Progenitor cell of endocrine pancreas (in vitro differentiated cells): ENCODE measurements around the gene ARHGAP15. TPM values are rescaled to one million over a fixed set of nuclear protein-coding genes. Genes with fewer than 3 reads are reported as not detected.

Experiments used
- DNase-seq: peaks from one replicate; pipeline ENCODE4 v3.0.0; 2021; ENCODE audit warnings: low spot score; ENCODE audit not compliant: unreplicated experiment
- H3K27ac Mint-ChIP-seq: 2 replicates; pipeline ENCODE4 v1.8.0; 2021; ENCODE audit warnings: mild to moderate bottlenecking, moderate library complexity, mixed read lengths
- H3K27me3 Mint-ChIP-seq: 2 replicates; pipeline ENCODE4 v1.8.0; 2021; ENCODE audit warnings: mixed read lengths
- H3K36me3 Mint-ChIP-seq: 2 replicates; pipeline ENCODE4 v1.8.0; 2022; ENCODE audit warnings: mixed read lengths; ENCODE audit not compliant: insufficient read depth
- H3K4me1 Mint-ChIP-seq: 2 replicates; pipeline ENCODE4 v1.8.0; 2021; ENCODE audit warnings: low read depth, mixed read lengths
- H3K4me3 Mint-ChIP-seq: 2 replicates; pipeline ENCODE4 v1.8.0; 2021; ENCODE audit warnings: low read depth, mild to moderate bottlenecking, moderate library complexity, mixed read lengths
- H3K9me3 Mint-ChIP-seq: 2 replicates; pipeline ENCODE4 v1.8.0; 2021; ENCODE audit warnings: low read depth, mixed read lengths
- total RNA-seq: library from RNA; stranded (reverse); gene quantifications from 2 replicates; pipeline ENCODE4 v1.2.1, GENCODE V29; 2021
- TF ChIP-seq, protein P1 (sequence below): fragments of 200-600 bp; sonication (generic); IDR thresholded peaks from one replicate; pipeline ENCODE4 v1.5.0; 2021; ENCODE audit warnings: antibody characterized with exemption, mild to moderate bottlenecking; ENCODE audit not compliant: unreplicated experiment

The ARHGAP15 gene
- total RNA-seq, 1 donor from 2014 or later = not detected

DNA sequence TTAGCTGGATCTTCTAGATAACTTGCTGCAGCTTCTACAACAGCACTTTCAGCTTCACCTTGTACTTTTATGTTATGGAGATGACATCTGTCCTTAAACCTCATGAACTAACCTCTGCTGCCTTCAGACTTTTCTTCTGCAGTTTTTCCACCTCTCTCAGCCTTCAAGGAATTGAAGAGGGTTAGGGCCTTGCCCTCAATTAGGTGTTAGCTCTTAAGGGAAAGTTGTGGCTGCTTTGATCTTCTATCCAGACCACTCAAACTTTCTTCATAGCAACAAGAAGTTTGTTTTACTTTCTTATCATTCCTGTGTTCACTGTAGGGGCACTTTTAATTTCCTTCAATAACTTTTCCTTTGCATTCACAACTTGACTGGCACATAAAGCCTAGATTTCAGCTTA lies 52.3 kb downstream of the ARHGAP15 start:
- H3K27ac Mint-ChIP-seq = no peak overlapping the region
- no peaks in the 10 kb centered on the region for H3K4me1 Mint-ChIP-seq
- peaks cover 8% of the 10 kb centered on the region for H3K9me3 Mint-ChIP-seq
- H3K36me3 Mint-ChIP-seq = peaks cover 3% of the 10 kb centered on the region
- DNase-seq = no peak
- TF ChIP-seq, protein P1, sequence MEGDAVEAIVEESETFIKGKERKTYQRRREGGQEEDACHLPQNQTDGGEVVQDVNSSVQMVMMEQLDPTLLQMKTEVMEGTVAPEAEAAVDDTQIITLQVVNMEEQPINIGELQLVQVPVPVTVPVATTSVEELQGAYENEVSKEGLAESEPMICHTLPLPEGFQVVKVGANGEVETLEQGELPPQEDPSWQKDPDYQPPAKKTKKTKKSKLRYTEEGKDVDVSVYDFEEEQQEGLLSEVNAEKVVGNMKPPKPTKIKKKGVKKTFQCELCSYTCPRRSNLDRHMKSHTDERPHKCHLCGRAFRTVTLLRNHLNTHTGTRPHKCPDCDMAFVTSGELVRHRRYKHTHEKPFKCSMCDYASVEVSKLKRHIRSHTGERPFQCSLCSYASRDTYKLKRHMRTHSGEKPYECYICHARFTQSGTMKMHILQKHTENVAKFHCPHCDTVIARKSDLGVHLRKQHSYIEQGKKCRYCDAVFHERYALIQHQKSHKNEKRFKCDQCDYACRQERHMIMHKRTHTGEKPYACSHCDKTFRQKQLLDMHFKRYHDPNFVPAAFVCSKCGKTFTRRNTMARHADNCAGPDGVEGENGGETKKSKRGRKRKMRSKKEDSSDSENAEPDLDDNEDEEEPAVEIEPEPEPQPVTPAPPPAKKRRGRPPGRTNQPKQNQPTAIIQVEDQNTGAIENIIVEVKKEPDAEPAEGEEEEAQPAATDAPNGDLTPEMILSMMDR = no peak
- H3K4me3 Mint-ChIP-seq = no peak overlapping the region
- no peaks in the 10 kb centered on the region for H3K27me3 Mint-ChIP-seq

DNA sequence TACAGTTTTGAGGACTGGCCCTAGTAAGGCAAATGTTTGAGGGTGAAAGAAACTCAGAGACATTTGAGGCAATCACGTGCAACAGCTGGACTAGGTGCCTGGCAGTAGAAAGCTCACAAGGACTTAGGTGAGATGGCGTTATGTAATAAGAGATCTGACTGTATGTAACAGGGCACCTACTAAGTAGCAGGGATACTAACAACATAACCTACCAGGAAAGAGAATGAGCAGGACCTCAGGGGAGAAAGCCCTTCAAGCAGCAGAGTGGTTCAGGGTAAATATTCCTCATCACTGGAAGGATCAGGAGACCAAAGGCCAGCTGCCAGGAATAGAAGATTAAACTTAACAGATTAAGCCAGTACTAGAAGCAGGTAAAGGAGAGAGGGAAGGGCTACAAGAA lies 53.4 kb downstream of the ARHGAP15 start:
- peaks cover 3% of the 10 kb centered on the region for H3K36me3 Mint-ChIP-seq
- no peaks in the 10 kb centered on the region for H3K27me3 Mint-ChIP-seq
- peaks cover 8% of the 10 kb centered on the region for H3K9me3 Mint-ChIP-seq
- DNase-seq = no peak
- H3K27ac Mint-ChIP-seq = no peak overlapping the region
- TF ChIP-seq, protein P1 = no peak
- H3K4me3 Mint-ChIP-seq = no peak overlapping the region
- no peaks in the 10 kb centered on the region for H3K4me1 Mint-ChIP-seq

DNA sequence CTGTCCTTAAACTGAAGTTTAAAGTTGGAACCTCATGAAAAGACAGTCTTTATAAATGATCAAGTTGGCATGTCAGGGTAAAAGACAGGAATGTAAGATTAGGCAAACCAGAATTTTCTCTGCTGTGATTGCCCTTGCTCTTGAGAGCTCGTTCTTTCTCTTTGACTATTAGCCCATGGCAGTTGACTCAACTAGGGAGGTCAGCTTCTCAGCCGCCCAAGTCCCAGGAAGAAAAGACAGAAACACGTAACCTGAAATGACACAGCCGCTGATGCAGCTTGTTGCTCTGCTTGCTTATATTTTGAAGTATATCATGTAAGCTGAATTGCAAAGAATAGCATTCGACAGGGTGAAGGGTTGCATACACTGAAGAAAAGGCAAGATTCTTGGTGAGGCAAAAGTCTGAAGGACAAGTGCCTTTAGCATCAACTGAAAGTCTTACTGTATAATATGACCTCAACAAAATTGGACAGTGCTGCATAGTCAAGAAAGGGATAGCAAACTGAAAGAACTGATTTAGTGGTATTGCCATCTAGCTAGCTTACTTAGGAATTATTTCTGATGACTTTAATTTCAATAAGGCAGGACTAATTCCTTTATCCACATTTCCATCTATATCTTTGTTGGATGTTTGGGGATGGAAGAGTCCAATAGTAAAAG lies 54.7 kb downstream of the ARHGAP15 start:
- peaks cover 8% of the 10 kb centered on the region for H3K9me3 Mint-ChIP-seq
- H3K27me3 Mint-ChIP-seq = no peaks in the 10 kb centered on the region

DNA sequence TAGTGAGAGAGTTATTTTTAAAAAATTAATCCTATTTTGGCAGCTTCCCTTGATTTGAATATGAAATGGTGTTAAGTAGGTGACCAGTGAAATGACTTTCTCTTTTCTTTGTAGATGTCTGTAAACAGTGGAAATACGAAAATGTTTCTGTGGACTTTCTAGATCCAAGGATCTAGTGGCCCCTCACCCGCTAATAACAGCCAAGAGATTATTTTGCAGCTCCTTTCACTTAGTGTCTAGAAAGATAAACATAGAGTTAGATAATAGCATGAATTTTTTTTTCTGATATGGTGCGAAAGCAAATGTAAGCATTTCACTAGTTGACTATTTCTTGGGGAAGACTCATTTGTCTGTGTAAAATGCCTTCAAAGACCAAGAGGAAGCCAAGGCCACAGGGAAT lies 57.7 kb downstream of the ARHGAP15 start:
- Mint-ChIP-seq H3K9me3 (no peaks in the 10 kb centered on the region), H3K4me1 (no peaks in the 10 kb centered on the region), H3K36me3 (no peaks in the 10 kb centered on the region), H3K27me3 (no peaks in the 10 kb centered on the region), H3K27ac (no peak overlapping the region), H3K4me3 (no peak overlapping the region)
- no peak for DNase-seq
- TF ChIP-seq, protein P1 = no peak

More for the DNA sequence above, 54.7 kb downstream of the ARHGAP15 start:
- H3K36me3 Mint-ChIP-seq = peaks cover 3% of the 10 kb centered on the region
- no peaks in the 10 kb centered on the region for H3K4me1 Mint-ChIP-seq
- no peak overlapping the region for H3K4me3 Mint-ChIP-seq
- no peak overlapping the region for H3K27ac Mint-ChIP-seq
- DNase-seq = no peak
- TF ChIP-seq, protein P1 = no peak

DNA sequence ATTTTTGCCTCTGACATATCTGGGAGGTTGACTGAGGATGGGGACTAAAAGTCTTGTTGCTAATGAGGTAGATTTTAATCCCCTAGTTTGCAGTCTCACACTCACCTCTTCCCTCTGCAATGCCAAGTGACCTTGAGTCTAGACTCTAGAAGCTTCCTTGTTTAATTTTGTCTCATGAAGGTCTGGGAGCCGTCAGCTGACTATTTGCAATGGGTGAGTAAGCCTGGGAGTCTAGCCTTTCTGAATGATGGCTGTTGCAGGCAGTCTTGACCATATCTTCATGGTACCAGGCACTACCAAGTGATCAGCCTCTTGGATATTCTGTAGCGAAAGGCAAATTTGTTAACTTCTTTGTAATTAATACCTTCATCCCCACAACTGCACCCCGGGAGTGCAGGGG lies 61.2 kb downstream of the ARHGAP15 start:
- Mint-ChIP-seq H3K4me1 (no peaks in the 10 kb centered on the region), H3K9me3 (no peaks in the 10 kb centered on the region), H3K36me3 (no peaks in the 10 kb centered on the region), H3K4me3 (no peak overlapping the region), H3K27ac (no peak overlapping the region), H3K27me3 (no peaks in the 10 kb centered on the region)
- TF ChIP-seq, protein P1 = no peak
- DNase-seq = no peak
